ENCODE data around the gene RRBP1.

DNA sequence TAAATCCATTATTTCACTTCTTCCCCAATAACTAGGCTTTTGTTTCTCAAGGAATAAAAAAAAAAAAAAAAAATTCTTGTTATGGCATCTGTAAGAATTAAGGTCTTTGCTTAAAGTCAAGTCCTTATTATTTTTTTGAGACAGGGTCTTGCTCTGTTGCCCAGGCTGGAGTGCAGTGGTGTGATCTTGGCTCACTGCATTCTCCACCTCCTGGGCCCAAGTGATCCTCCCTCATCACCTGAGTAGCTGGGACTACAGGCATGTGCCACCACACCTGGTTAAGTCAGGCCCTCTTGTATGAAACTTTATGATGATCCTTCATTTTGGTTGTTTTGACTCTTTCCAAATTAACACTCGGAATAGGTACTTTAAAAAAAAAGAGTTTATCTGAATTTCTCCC is 94.9 kb downstream of the RRBP1 start:
- TF ChIP-seq, protein P1, sequence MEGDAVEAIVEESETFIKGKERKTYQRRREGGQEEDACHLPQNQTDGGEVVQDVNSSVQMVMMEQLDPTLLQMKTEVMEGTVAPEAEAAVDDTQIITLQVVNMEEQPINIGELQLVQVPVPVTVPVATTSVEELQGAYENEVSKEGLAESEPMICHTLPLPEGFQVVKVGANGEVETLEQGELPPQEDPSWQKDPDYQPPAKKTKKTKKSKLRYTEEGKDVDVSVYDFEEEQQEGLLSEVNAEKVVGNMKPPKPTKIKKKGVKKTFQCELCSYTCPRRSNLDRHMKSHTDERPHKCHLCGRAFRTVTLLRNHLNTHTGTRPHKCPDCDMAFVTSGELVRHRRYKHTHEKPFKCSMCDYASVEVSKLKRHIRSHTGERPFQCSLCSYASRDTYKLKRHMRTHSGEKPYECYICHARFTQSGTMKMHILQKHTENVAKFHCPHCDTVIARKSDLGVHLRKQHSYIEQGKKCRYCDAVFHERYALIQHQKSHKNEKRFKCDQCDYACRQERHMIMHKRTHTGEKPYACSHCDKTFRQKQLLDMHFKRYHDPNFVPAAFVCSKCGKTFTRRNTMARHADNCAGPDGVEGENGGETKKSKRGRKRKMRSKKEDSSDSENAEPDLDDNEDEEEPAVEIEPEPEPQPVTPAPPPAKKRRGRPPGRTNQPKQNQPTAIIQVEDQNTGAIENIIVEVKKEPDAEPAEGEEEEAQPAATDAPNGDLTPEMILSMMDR (IDR thresholded peaks at IDR 0.05; ENCODE audit: poor library complexity), result no peak
- no peak for TF ChIP-seq EZH2 (IDR thresholded peaks at IDR 0.05; ENCODE audit: borderline replicate concordance)
- TF ChIP-seq EZH2phosphoT487 (IDR thresholded peaks at IDR 0.05; ENCODE audit: low read depth, severe bottlenecking, unreplicated experiment), result no peak

All from hepatocyte (in vitro differentiated cells).